Caco-2 (cell line): ENCODE measurements around the gene ZFR2. TPM values are rescaled to one million over a fixed set of nuclear protein-coding genes. Genes with fewer than 3 reads are reported as not detected.

ENCODE experiments used
- BruUV-seq: library from RNA; stranded (reverse); fragments of 400-500 nt; replicated peaks from 2 replicates; lab custom pipeline; 2021; lab: Mats Ljungman, UMichigan
- CTCF ChIA-PET: fragments of 300-600 bp; sonication (Branson Sonifier 250); formaldehyde crosslinking; loops from one replicate; lab custom pipeline; 2022; ENCODE audit warnings: antibody characterized with exemption; lab: Charles Lee
- POLR2A ChIA-PET: fragments of 300-600 bp; sonication (Branson Sonifier 250); formaldehyde crosslinking; loops from one replicate; lab custom pipeline; 2022; ENCODE audit warnings: antibody characterized with exemption; lab: Charles Lee
- DNase-seq, 2 experiments: peaks; one replicate each; pipeline versions ENCODE4 v3.0.0 to v3.0.0-alpha.2; 2020 to 2022
- H3K27me3 ChIP-seq: replicated peaks from 2 replicates; pipeline ENCODE4 v1.6.0; 2011; ENCODE audit warnings: low read length; ENCODE audit not compliant: control insufficient read depth, insufficient read depth
- H3K36me3 ChIP-seq: 2 replicates; pipeline ENCODE4 v1.5.1; 2011; ENCODE audit warnings: low read length; ENCODE audit not compliant: control insufficient read depth, insufficient read depth
- H3K4me1 ChIP-seq: fragments of 250-450 bp; sonication (Bioruptor Pico); 2 replicates; pipeline ENCODE4 v1.5.1; 2020; ENCODE audit warnings: mild to moderate bottlenecking
- H3K4me3 ChIP-seq: 2 replicates; pipeline ENCODE4 v1.5.1; 2011; ENCODE audit warnings: low read depth, mild to moderate bottlenecking, control low read depth, low read length
- H3K9me3 ChIP-seq: fragments of 250-450 bp; sonication (Bioruptor Pico); 2 replicates; pipeline ENCODE4 v1.5.1; 2020; ENCODE audit warnings: mild to moderate bottlenecking, moderate library complexity
- H3K27ac Mint-ChIP-seq: one replicate; pipeline ENCODE4 v1.8.0; 2022; ENCODE audit warnings: mixed read lengths; ENCODE audit not compliant: unreplicated experiment
- H3K27me3 Mint-ChIP-seq: one replicate; pipeline ENCODE4 v1.8.0; 2022; ENCODE audit warnings: mixed read lengths; ENCODE audit not compliant: insufficient read depth, unreplicated experiment
- H3K36me3 Mint-ChIP-seq: one replicate; pipeline ENCODE4 v1.8.0; 2022; ENCODE audit warnings: mild to moderate bottlenecking, mixed read lengths; ENCODE audit not compliant: insufficient read depth, unreplicated experiment
- H3K4me1 Mint-ChIP-seq: one replicate; pipeline ENCODE4 v1.8.0; 2022; ENCODE audit warnings: low read depth, mixed read lengths; ENCODE audit not compliant: unreplicated experiment
- H3K4me3 Mint-ChIP-seq: one replicate; pipeline ENCODE4 v1.8.0; 2022; ENCODE audit warnings: mild to moderate bottlenecking, moderate library complexity, mixed read lengths; ENCODE audit not compliant: unreplicated experiment
- H3K9me3 Mint-ChIP-seq: one replicate; pipeline ENCODE4 v1.8.0; 2022; ENCODE audit warnings: mixed read lengths; ENCODE audit not compliant: unreplicated experiment
- CTCF ChIP-seq, 2 experiments: fragments of 200-600 bp in 1 of 2; IDR thresholded peaks; 1 replicate in 1 of 2; 2 replicates in 1 of 2; pipeline versions ENCODE4 v1.5.1 to v1.8.0; 2011 to 2022; ENCODE audit warnings: antibody characterized with exemption in 1 of 2, control low read depth in 1 of 2, inconsistent platforms in 1 of 2, low read depth in 1 of 2, low read length in 1 of 2, mild to moderate bottlenecking in 1 of 2, moderate library complexity in 1 of 2; ENCODE audit not compliant: insufficient read depth in 1 of 2, severe bottlenecking in 1 of 2, unreplicated experiment in 1 of 2
- intact Hi-C: fragments of 100-400 bp; cut with micrococcal nuclease; formaldehyde crosslinking; loops from one replicate; pipeline ENCODE4 v1.10.0; 2022; ENCODE audit not compliant: unreplicated experiment
- total RNA-seq: library from RNA; stranded (reverse); gene quantifications from 2 replicates; pipeline ENCODE4 v1.2.3, GENCODE V29; 2022

The ZFR2 gene
- total RNA-seq, 1 experiment from 2014 or later: not detected

- no TSS peak for BruUV-seq
- no peak for TF ChIP-seq CTCF (IDR thresholded peaks at IDR 0.05; ENCODE audit: insufficient read depth in 1 of 2, low read depth in 1 of 2, low read length in 1 of 2, severe bottlenecking in 1 of 2, unreplicated experiment in 1 of 2)
- no peak overlapping the region for H3K4me3 Mint-ChIP-seq
- H3K27ac Mint-ChIP-seq: no peak overlapping the region
- intact Hi-C loops: no loop called here
- no peaks in the 10 kb centered on the region for H3K36me3 Mint-ChIP-seq
- ChIA-PET POLR2A (no interaction called here), CTCF (no interaction called here)
- no peaks in the 10 kb centered on the region for H3K9me3 Mint-ChIP-seq
- no peak for DNase-seq
- no peaks in the 10 kb centered on the region for H3K27me3 ChIP-seq
- H3K36me3 ChIP-seq: no peaks in the 10 kb centered on the region
- no peaks in the 10 kb centered on the region for H3K4me1 ChIP-seq
- H3K4me1 Mint-ChIP-seq: no peaks in the 10 kb centered on the region
- H3K27me3 Mint-ChIP-seq: peaks cover 15% of the 10 kb centered on the region
- no peak overlapping the region for H3K4me3 ChIP-seq
- no peaks in the 10 kb centered on the region for H3K9me3 ChIP-seq
These were observed 5.2 kb downstream of the ZFR2 start for GRCh38 chr19:3863648-3864047.

- TF ChIP-seq CTCF (IDR thresholded peaks at IDR 0.05; ENCODE audit: insufficient read depth in 1 of 2, low read depth in 1 of 2, low read length in 1 of 2, severe bottlenecking in 1 of 2, unreplicated experiment in 1 of 2): no peak
- no peaks in the 10 kb centered on the region for H3K36me3 ChIP-seq
- no peaks in the 10 kb centered on the region for H3K4me1 ChIP-seq
- Mint-ChIP-seq H3K27me3 (peaks cover 12% of the 10 kb centered on the region), H3K4me1 (no peaks in the 10 kb centered on the region), H3K36me3 (no peaks in the 10 kb centered on the region), H3K9me3 (no peaks in the 10 kb centered on the region), H3K4me3 (no peak overlapping the region), H3K27ac (no peak overlapping the region)
- BruUV-seq: no TSS peak
- no peaks in the 10 kb centered on the region for H3K9me3 ChIP-seq
- DNase-seq: peak in 1 of 2 experiments; percentile 20
- no peaks in the 10 kb centered on the region for H3K27me3 ChIP-seq
- intact Hi-C loops: no loop called here
- CTCF ChIA-PET: interaction anchor here (0.6 kb wide), 1 partner anchor 68 kb away, joined by 5 read pairs; no protein-coding TSS in a partner anchor
- H3K4me3 ChIP-seq: no peak overlapping the region
- POLR2A ChIA-PET: no interaction called here
These were observed 5.9 kb downstream of the ZFR2 start for GRCh38 chr19:3862826-3863500.

GRCh38 chr19:3860499-3860898 is 8.3 kb downstream of the ZFR2 start:
- Histone ChIP-seq H3K9me3 (no peaks in the 10 kb centered on the region), H3K4me3 (no peak overlapping the region), H3K36me3 (no peaks in the 10 kb centered on the region), H3K4me1 (no peaks in the 10 kb centered on the region), H3K27me3 (no peaks in the 10 kb centered on the region)
- H3K27ac Mint-ChIP-seq: no peak overlapping the region
- H3K9me3 Mint-ChIP-seq: no peaks in the 10 kb centered on the region
- no peaks in the 10 kb centered on the region for H3K36me3 Mint-ChIP-seq
- POLR2A ChIA-PET: no interaction called here
- no peak overlapping the region for H3K4me3 Mint-ChIP-seq
- BruUV-seq: no TSS peak
- no peak for DNase-seq
- H3K27me3 Mint-ChIP-seq: no peaks in the 10 kb centered on the region
- no peaks in the 10 kb centered on the region for H3K4me1 Mint-ChIP-seq
- no peak for TF ChIP-seq CTCF (IDR thresholded peaks at IDR 0.05; ENCODE audit: insufficient read depth in 1 of 2, low read depth in 1 of 2, low read length in 1 of 2, severe bottlenecking in 1 of 2, unreplicated experiment in 1 of 2)
- CTCF ChIA-PET: no interaction called here
- intact Hi-C loops: no loop called here
